A172 (cell line): ENCODE results near the gene FAM83B. TPM values are rescaled to one million over a fixed set of nuclear protein-coding genes. Genes with fewer than 3 reads are reported as not detected.
A peak's percentile ranks its signal among the peaks of the same experiment; 100 is the strongest.
"Not testable (repeated sequence)": the region's sequence is repeated elsewhere in the genome, so short reads cannot be mapped to it uniquely, and the experiment has no call there.

Experiments
- DNase-seq: peaks from one replicate; pipeline ENCODE4 v3.0.0-alpha.2; 2015; ENCODE audit warnings: low spot score
- total RNA-seq: library from RNA; depleted of rRNA; stranded (reverse); fragments of >200 nt; shearing (Covaris generic); gene quantifications from 2 replicates; pipeline ENCODE4 v1.2.3, GENCODE V29; 2014; rRNA removed

Gene FAM83B, protein sequence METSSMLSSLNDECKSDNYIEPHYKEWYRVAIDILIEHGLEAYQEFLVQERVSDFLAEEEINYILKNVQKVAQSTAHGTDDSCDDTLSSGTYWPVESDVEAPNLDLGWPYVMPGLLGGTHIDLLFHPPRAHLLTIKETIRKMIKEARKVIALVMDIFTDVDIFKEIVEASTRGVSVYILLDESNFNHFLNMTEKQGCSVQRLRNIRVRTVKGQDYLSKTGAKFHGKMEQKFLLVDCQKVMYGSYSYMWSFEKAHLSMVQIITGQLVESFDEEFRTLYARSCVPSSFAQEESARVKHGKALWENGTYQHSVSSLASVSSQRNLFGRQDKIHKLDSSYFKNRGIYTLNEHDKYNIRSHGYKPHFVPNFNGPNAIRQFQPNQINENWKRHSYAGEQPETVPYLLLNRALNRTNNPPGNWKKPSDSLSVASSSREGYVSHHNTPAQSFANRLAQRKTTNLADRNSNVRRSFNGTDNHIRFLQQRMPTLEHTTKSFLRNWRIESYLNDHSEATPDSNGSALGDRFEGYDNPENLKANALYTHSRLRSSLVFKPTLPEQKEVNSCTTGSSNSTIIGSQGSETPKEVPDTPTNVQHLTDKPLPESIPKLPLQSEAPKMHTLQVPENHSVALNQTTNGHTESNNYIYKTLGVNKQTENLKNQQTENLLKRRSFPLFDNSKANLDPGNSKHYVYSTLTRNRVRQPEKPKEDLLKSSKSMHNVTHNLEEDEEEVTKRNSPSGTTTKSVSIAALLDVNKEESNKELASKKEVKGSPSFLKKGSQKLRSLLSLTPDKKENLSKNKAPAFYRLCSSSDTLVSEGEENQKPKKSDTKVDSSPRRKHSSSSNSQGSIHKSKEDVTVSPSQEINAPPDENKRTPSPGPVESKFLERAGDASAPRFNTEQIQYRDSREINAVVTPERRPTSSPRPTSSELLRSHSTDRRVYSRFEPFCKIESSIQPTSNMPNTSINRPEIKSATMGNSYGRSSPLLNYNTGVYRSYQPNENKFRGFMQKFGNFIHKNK
- not detected in 2 replicates for total RNA-seq

DNA sequence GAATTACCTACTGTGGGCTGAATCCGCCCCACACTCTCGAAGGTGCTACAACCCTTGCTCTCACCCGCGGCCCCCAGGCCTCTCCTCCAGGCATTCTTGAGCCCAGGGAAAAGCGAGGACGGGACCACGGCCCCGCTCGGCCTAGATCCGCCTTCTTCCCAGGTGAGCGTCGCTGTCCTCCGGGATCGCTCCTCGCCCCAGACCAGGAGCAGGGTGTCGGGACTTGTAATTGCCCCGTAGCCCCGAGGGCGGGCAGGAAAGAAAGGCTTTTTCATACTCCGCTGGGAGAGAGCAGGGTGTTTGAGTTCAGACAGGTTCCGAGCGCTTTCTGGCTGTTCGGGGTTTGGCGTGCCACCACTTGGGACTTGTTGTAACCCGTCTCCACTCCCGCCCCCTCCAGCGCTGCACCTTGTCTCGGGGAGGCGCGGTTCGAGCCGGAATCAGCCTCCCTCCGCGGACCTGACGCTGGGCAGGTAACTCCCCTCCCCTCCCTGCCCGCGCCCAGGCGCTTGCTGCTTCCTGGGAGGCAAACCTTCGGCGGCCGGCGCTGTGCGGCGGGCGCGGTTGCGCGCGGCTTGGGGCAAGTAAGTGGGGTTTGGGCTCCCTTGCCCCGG, at the start of gene FAM83B:
FAM83B (plus strand) TSS at position 529 of the 614 bp plus-strand sequence. CDS start 23,476 bp downstream, outside the sequence.
- no peak for DNase-seq

DNA sequence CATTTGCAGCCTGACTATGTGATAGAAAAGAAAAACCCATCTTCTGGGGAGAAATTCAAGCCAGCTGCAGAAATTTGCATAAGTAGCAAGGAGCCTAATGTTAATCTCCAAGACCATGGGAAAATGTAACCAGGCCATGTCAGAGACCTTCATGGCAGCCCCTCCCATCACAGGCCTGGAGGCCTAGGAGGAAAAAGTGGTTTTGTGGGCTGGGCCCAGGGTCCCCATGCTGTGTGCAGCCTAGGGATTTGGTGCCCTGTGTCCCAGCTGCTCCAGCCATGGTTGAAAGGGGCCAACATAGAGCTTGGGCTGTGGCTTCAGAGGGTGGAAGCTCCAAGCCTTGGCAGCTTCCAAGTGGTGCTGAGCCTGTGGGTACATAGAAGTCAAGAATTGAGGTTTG, 49.7 kb upstream of the FAM83B start:
- not testable (repeated sequence) for DNase-seq

GRCh38 chr6:54800050-54800600, 46.4 kb upstream of the FAM83B start:
- DNase-seq: no peak

GRCh38 chr6:54801244-54801643, 45.3 kb upstream of the FAM83B start:
- no peak for DNase-seq

- peak; percentile 86 for DNase-seq
These were observed 44.9 kb upstream of the FAM83B start for GRCh38 chr6:54801669-54802068.

GRCh38 chr6:54802775-54803634, 43.6 kb upstream of the FAM83B start:
- DNase-seq: peak; percentile 49

DNA sequence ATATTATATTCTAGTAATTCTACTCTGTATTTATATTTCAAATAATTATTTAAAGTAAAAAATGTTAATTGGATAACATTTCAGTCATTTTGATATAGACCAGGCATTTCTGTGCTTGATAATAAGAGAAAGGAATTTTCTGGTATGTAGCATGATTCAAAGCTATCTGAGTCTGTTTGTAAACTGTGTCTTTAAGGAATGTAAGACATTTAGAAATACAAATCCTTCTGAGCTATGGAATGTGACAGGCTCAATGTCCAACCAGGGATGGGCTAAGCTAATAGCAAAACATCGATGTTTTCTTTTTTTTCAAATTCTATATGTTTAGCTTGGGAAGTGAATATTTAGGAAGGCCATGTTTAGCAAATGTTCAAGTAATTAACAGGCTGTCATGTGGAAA, 41.5 kb upstream of the FAM83B start:
- no peak for DNase-seq

DNA sequence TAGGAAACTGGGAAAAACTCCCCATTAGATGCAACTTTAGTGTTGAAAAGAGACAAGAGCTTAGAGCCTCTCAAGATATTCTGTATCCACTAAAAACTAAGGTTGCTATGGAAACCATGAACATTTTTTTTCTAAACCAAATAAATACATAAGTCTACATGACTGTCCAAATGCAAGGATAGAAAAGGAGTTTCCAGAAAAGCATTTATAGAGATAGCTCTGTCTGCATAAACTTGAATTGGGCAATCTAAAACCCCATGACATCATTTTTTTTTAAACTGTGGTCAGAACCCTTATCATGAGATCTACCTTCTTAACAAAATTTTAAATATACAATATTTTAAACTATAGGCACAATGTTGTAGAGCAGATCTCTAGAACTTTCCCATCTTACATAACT, 36.4 kb upstream of the FAM83B start:
- no peak for DNase-seq

- no peak for DNase-seq
These were observed 32.7 kb upstream of the FAM83B start for GRCh38 chr6:54813892-54814291.

DNA sequence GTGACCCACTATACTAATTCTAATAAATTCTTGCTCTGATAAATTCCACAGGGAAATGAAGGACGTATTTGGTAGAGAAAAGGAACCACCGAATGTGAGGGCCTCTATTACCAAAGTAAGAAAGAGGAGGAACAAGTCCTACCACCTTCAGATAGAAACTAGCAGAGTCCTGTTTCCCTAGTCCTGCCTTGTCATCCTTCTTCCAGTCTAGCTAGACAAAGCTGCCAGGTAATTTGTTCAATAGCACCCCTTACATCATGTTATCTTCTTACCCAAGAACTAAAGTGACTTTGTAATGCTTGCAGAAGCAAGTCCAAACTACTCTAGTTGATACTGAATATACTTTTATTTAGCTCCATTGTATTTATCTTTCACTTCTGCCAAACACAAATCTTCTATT, 29.3 kb upstream of the FAM83B start:
- no peak for DNase-seq

GRCh38 chr6:54817834-54818233, 28.7 kb upstream of the FAM83B start:
- DNase-seq: no peak

GRCh38 chr6:54824225-54824624, 22.3 kb upstream of the FAM83B start:
- not testable (repeated sequence) for DNase-seq

DNA sequence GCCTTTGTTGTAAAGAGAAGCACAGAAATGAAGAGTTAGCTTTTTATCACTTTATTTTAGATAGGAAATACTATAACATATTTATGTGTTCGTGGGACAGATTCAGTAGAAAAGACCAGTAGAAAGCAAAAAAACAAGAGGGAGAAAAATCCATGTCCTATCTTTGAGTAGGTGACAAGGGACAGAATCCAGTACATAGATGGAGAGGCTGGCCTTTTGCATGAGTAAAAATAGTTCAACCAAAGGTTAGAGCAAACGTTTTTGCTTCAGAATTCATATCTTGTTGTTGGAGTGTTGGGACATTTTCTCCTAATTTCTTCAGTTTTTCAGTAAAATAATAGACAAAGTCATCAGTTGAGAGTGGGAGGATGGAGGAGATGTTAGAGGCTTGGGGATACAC, 19.6 kb upstream of the FAM83B start:
- DNase-seq: no peak

- no peak for DNase-seq
These were observed 16.4 kb upstream of the FAM83B start for GRCh38 chr6:54830216-54830615.

DNA sequence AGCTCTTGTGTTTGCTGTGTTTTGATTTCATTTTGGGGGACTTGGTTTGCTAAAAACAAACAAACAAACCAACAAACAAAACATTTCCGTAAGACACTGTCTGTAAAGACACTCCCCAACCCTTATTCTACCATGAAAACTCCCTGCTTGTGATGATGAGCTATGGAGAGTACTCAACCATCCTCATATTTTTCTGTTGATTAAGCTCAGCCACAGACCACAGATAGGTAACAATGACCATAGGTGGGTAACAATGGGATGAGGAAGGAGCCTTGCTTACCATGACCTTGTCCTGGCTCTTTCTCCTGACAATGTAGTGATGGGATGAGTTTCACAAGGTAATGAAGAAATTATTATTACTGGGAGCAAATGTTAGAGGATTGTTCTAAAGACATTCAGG, 11.4 kb upstream of the FAM83B start:
- no peak for DNase-seq

GRCh38 chr6:54846857-54847674, 495 bp downstream of the FAM83B start:
- no peak for DNase-seq

GRCh38 chr6:54847799-54848597, 1.4 kb downstream of the FAM83B start:
- DNase-seq: peak; percentile 59

DNA sequence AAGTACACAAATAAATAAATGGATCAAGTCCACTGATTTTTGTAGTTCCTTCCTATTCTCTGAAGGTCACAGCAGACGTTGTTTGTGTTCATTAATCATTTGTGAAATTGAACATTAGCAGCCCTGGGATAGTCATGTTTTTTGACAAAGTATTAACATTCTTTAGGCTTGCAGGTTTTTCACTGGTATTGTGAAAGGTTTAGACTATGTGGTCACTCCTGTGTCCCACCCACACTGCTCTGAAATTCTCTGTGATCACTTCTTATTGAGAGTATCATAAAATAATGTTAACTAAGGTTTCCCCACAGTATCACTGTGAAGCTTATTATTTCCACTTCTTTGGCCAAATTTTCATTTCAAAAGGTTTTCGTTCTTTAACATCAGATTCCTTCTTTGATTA, 3.5 kb downstream of the FAM83B start:
- DNase-seq: no peak

- DNase-seq: no peak
These were observed 9.6 kb downstream of the FAM83B start for GRCh38 chr6:54856129-54856528.
